ENCODE data around the gene KIF4A. TPM values are rescaled to one million over a fixed set of nuclear protein-coding genes. Genes with fewer than 3 reads are reported as not detected.
"Not testable (repeated sequence)": the region's sequence is repeated elsewhere in the genome, so short reads cannot be mapped to it uniquely, and the experiment has no call there.

The KIF4A gene
- total RNA-seq = 10 to 100 TPM; 19.5 to 22.3 TPM

- peak within 1 kb of the TSS; percentile 85 for H3K27ac Mint-ChIP-seq
- ATAC-seq (peak; percentile 99), DNase-seq (peak; percentile 85)
- CTCF ChIA-PET = interaction anchor here (1.1 to 1.4 kb wide), 2 partner anchors 144 to 155 kb away, joined by 3 read pairs; no protein-coding TSS in a partner anchor
- TF ChIP-seq, protein P1, sequence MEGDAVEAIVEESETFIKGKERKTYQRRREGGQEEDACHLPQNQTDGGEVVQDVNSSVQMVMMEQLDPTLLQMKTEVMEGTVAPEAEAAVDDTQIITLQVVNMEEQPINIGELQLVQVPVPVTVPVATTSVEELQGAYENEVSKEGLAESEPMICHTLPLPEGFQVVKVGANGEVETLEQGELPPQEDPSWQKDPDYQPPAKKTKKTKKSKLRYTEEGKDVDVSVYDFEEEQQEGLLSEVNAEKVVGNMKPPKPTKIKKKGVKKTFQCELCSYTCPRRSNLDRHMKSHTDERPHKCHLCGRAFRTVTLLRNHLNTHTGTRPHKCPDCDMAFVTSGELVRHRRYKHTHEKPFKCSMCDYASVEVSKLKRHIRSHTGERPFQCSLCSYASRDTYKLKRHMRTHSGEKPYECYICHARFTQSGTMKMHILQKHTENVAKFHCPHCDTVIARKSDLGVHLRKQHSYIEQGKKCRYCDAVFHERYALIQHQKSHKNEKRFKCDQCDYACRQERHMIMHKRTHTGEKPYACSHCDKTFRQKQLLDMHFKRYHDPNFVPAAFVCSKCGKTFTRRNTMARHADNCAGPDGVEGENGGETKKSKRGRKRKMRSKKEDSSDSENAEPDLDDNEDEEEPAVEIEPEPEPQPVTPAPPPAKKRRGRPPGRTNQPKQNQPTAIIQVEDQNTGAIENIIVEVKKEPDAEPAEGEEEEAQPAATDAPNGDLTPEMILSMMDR (IDR thresholded peaks at IDR 0.05) = no peak
- peaks cover 7% of the 10 kb centered on the region for H3K36me3 Mint-ChIP-seq (ENCODE audit: low read depth)
- peaks cover 9% of the 10 kb centered on the region for H3K4me1 Mint-ChIP-seq (ENCODE audit: low read depth)
- H3K4me3 Mint-ChIP-seq = peak within 1 kb of the TSS; percentile 90
- POLR2A ChIA-PET = interaction anchor here (0.9 to 1.4 kb wide), 2 partner anchors 144 to 156 kb away, joined by 3 read pairs; partner anchors contain the start of gene IGBP1
- intact Hi-C loops (cut with micrococcal nuclease) = no loop called here
- H3K27me3 Mint-ChIP-seq = no peaks in the 10 kb centered on the region
- no peaks in the 10 kb centered on the region for H3K9me3 Mint-ChIP-seq
Observed at GRCh38 chrX:70289793-70290770, at the start of gene KIF4A, which contains the start of gene PDZD11. Gene KIF4A, plus strand, starts transcription at chrX:70290104. Its CDS starts 355 bp downstream, at chrX:70290459. Gene PDZD11, minus strand, starts transcription at chrX:70289927. Its CDS starts 586 bp downstream, at chrX:70289341.

DNA sequence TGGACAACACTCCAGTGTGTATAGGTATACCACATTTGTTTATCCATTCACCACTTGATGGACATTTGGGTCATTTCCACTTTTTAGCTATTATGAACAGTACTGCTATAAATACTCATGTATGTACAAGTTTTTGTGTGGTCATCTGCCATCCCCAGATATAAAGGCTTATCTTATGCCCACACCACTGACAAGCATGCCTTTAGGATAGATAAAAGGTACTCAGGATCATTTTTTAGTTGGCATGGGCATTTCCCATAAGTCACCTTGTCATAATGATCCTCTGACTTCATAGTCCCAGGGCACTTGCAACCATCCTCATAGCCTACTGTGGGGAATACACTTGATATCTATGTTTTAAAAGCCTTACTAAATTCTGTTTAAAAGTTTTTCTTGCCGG lies 49.2 kb upstream of the KIF4A start:
- Mint-ChIP-seq H3K4me3 (no peak overlapping the region), H3K9me3 (no peaks in the 10 kb centered on the region), H3K36me3 (ENCODE audit: low read depth) (no peaks in the 10 kb centered on the region), H3K27ac (no peak overlapping the region), H3K27me3 (no peaks in the 10 kb centered on the region), H3K4me1 (ENCODE audit: low read depth) (peaks cover 11% of the 10 kb centered on the region)
- ATAC-seq = no peak
- TF ChIP-seq, protein P1 (IDR thresholded peaks at IDR 0.05) = no peak
- DNase-seq = no peak
- POLR2A ChIA-PET = no interaction called here
- intact Hi-C loops (cut with micrococcal nuclease) = no loop called here
- CTCF ChIA-PET = no interaction called here

DNA sequence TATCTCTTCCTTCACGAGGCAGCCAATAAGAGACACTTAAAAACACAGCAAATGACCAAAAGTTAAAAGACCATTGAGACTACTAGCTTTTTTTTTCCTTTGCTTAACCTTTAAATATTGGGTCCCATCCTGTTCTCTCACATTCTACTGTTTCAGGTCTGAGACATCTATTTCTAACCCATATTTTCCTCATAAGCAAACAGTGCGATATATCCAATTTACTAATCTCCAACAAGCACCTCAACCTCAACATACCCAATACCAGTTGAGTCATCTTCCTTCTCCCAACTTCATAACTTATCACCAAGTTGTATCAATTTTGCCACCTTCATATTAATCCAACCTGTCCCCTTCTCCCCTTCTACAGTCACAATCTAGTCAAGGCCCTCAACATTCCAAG lies 48.4 kb upstream of the KIF4A start:
- CTCF ChIA-PET = no interaction called here

GRCh38 chrX:70243601-70244000 lies 46.3 kb upstream of the KIF4A start:
- ATAC-seq; POLR2A ChIA-PET; intact Hi-C loops (cut with micrococcal nuclease); DNase-seq; H3K27ac Mint-ChIP-seq; CTCF ChIA-PET; H3K36me3 Mint-ChIP-seq (ENCODE audit: low read depth); H3K4me3 Mint-ChIP-seq; H3K4me1 Mint-ChIP-seq (ENCODE audit: low read depth); H3K27me3 Mint-ChIP-seq; H3K9me3 Mint-ChIP-seq: not testable (repeated sequence)

More for the DNA sequence above, 48.4 kb upstream of the KIF4A start:
- DNase-seq (no peak), ATAC-seq (no peak)
- Mint-ChIP-seq H3K9me3 (no peaks in the 10 kb centered on the region), H3K27me3 (no peaks in the 10 kb centered on the region), H3K4me3 (no peak overlapping the region), H3K27ac (no peak overlapping the region), H3K36me3 (ENCODE audit: low read depth) (no peaks in the 10 kb centered on the region), H3K4me1 (ENCODE audit: low read depth) (peaks cover 11% of the 10 kb centered on the region)
- TF ChIP-seq, protein P1 (IDR thresholded peaks at IDR 0.05) = no peak
- POLR2A ChIA-PET = no interaction called here
- intact Hi-C loops (cut with micrococcal nuclease) = no loop called here

- H3K4me3 Mint-ChIP-seq = no peak overlapping the region
- no peaks in the 10 kb centered on the region for H3K36me3 Mint-ChIP-seq (ENCODE audit: low read depth)
- H3K27ac Mint-ChIP-seq = no peak overlapping the region
- H3K4me1 Mint-ChIP-seq (ENCODE audit: low read depth) = no peaks in the 10 kb centered on the region
- ChIA-PET CTCF (no interaction called here), POLR2A (no interaction called here)
- no peaks in the 10 kb centered on the region for H3K9me3 Mint-ChIP-seq
- no peak for DNase-seq
- intact Hi-C loops (cut with micrococcal nuclease) = no loop called here
- TF ChIP-seq, protein P1 (IDR thresholded peaks at IDR 0.05) = no peak
- no peak for ATAC-seq
- H3K27me3 Mint-ChIP-seq = no peaks in the 10 kb centered on the region
Observed at GRCh38 chrX:70244881-70245280, 45.0 kb upstream of the KIF4A start.

All from activated CD8-positive, alpha-beta T cell treated with anti-CD3 and anti-CD28 coated beads for 36 hours (primary cell).